Measurements from ENCODE around the gene DPP4. TPM values are rescaled to one million over a fixed set of nuclear protein-coding genes. Genes with fewer than 3 reads are reported as not detected.

Gene DPP4
- total and polyA plus RNA-seq, 2 donors (not counting 3 experiments of a cell fraction or from before 2014, with no cell fraction given), result 0.84 to 6.2 TPM

DNA sequence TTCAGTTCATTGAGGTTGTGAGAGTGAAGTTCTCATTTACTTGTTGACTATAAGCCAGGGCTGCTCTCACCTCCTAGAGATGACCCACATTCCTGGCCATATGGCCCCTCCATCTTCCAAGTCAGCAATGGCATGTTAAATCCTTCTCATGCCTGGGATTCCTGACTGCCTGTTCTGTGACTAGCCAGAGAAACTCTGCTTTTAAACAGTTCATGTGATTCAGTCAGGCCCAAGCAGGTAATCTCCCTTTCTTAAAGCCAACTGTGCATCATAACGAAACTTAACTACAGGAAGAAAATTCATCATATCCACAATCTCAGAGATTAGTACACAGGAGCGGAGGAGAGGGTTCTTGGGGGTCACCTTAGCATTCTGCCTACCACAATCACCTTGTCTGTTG, 11.5 kb downstream of the DPP4 start:
- DNase-seq (ENCODE audit: low read depth, low spot score) (no peak), FAIRE-seq (peak; percentile 8)
- Histone ChIP-seq H3K4me1 (ENCODE audit: control insufficient read depth, extremely low read depth, insufficient read depth, low read length) (no peaks in the 10 kb centered on the region), H3K27me3 (ENCODE audit: control insufficient read depth in 2 of 2, insufficient read depth in 2 of 2, low read length in 2 of 2) (no peaks in the 10 kb centered on the region), H3K27ac (ENCODE audit: insufficient read depth, low read depth, low read length) (no peak overlapping the region), H2AFZ (ENCODE audit: low read depth, low read length) (no peak overlapping the region), H3K79me2 (ENCODE audit: control insufficient read depth, insufficient read depth, low read length) (no peaks in the 10 kb centered on the region), H3K9me1 (replicated peaks; ENCODE audit: control insufficient read depth, extremely low read depth, insufficient read depth, low read length) (no peaks in the 10 kb centered on the region), H3K9me3 (replicated peaks; ENCODE audit: control insufficient read depth, insufficient read depth, low read length) (no peaks in the 10 kb centered on the region), H3K4me3 (replicated peaks in 1 of 3; ENCODE audit: insufficient read depth in 1 of 3, low read depth in 1 of 3, low read length in 3 of 3) (no peak overlapping the region), H3K9ac (replicated peaks; ENCODE audit: extremely low read depth, insufficient read depth, low read length) (no peak overlapping the region), H4K20me1 (replicated peaks; ENCODE audit: control insufficient read depth, extremely low read depth, insufficient read depth, low read length) (no peaks in the 10 kb centered on the region), H3K4me2 (ENCODE audit: insufficient read depth, low read length) (no peak overlapping the region), H3K36me3 (ENCODE audit: control insufficient read depth in 2 of 2, extremely low read depth in 1 of 2, insufficient read depth in 2 of 2, low read length in 2 of 2) (no peaks in the 10 kb centered on the region)
- BruUV-seq (replicated peaks), result no TSS peak
- POLR2A ChIA-PET, result no interaction called here
- TF ChIP-seq, protein P1, sequence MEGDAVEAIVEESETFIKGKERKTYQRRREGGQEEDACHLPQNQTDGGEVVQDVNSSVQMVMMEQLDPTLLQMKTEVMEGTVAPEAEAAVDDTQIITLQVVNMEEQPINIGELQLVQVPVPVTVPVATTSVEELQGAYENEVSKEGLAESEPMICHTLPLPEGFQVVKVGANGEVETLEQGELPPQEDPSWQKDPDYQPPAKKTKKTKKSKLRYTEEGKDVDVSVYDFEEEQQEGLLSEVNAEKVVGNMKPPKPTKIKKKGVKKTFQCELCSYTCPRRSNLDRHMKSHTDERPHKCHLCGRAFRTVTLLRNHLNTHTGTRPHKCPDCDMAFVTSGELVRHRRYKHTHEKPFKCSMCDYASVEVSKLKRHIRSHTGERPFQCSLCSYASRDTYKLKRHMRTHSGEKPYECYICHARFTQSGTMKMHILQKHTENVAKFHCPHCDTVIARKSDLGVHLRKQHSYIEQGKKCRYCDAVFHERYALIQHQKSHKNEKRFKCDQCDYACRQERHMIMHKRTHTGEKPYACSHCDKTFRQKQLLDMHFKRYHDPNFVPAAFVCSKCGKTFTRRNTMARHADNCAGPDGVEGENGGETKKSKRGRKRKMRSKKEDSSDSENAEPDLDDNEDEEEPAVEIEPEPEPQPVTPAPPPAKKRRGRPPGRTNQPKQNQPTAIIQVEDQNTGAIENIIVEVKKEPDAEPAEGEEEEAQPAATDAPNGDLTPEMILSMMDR (IDR thresholded peaks at IDR 0.05; ENCODE audit: extremely low read depth in 1 of 2, insufficient read depth in 1 of 2, low read depth in 1 of 2, low read length in 2 of 2), result no peak
- TF ChIP-seq, protein P2, sequence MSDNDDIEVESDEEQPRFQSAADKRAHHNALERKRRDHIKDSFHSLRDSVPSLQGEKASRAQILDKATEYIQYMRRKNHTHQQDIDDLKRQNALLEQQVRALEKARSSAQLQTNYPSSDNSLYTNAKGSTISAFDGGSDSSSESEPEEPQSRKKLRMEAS (IDR thresholded peaks at IDR 0.05; ENCODE audit: insufficient read depth, insufficient read length), result no peak
- no peak for TF ChIP-seq POLR2AphosphoS5 (IDR thresholded peaks at IDR 0.05; ENCODE audit: insufficient read depth, low read depth, low read length)
- TF ChIP-seq EZH2 (IDR thresholded peaks at IDR 0.05; ENCODE audit: borderline replicate concordance, low read depth, low read length, severe bottlenecking), result no peak
- no peak for TF ChIP-seq POLR2A (IDR thresholded peaks at IDR 0.05; ENCODE audit: low read depth, low read length)
- no peak for TF ChIP-seq MYC (IDR thresholded peaks at IDR 0.05; ENCODE audit: low read depth, low read length)
- TF ChIP-seq FOS (IDR thresholded peaks at IDR 0.05; ENCODE audit: borderline replicate concordance, insufficient read depth, low read length), result no peak
- TF ChIP-seq GATA2 (IDR thresholded peaks at IDR 0.05; ENCODE audit: insufficient read depth, insufficient read length, low read depth, low read length), result no peak
- no peak for TF ChIP-seq JUN (IDR thresholded peaks at IDR 0.05; ENCODE audit: borderline replicate concordance, insufficient read depth, insufficient read length, low read depth)
- CTCF ChIA-PET, result interaction anchor here (1.0 kb wide), 1 partner anchor 15 kb away, joined by 4 read pairs; no protein-coding TSS in a partner anchor
- dilution Hi-C loops (cut with MboI; ENCODE audit: extremely low pct_ligation_motif_present, low sequenced_read_pairs), result no loop called here
- intact Hi-C loops (cut with micrococcal nuclease), result no loop called here
